Stomach (tissue), 9 donors: ENCODE results near the gene FSTL5. TPM values are rescaled to one million over a fixed set of nuclear protein-coding genes. Genes with fewer than 3 reads are reported as not detected.

Source experiments
- DNase-seq, 2 donors: peaks; one replicate each; pipeline versions ENCODE4 v3.0.0 to v3.0.0-alpha.2; 2013 to 2019
- H3K27ac ChIP-seq, 5 donors: fragments of 200-600 bp in 4 of 5; sonication (generic) in 4 of 5; one replicate each; pipeline ENCODE4 v1.5.1; 2013 to 2019; ENCODE audit warnings: mild to moderate bottlenecking in 1 of 5, moderate library complexity in 1 of 5
- H3K27me3 ChIP-seq, 3 donors: fragments of 200-600 bp; sonication (generic); one replicate each; pipeline ENCODE4 v1.5.1; 2017 to 2019; ENCODE audit warnings: mixed run types in 1 of 3
- H3K36me3 ChIP-seq, 4 donors: fragments of 200-600 bp; sonication (generic); 1 replicate in 3 of 4; 2 replicates in 1 of 4; pipeline ENCODE4 v1.5.1; 2016 to 2019
- H3K4me1 ChIP-seq, 4 donors: fragments of 200-600 bp; sonication (generic); one replicate each; pipeline ENCODE4 v1.5.1; 2016 to 2019
- H3K4me3 ChIP-seq, 4 donors: fragments of 200-600 bp; sonication (generic) in 3 of 4; one replicate each; pipeline ENCODE4 v1.5.1; 2016 to 2019; ENCODE audit warnings: mild to moderate bottlenecking in 1 of 4
- H3K9me3 ChIP-seq, 4 donors: fragments of 200-600 bp; sonication (generic); one replicate each; pipeline ENCODE4 v1.5.1; 2016 to 2019
- CTCF ChIP-seq, 7 experiments: fragments of 450-650 bp in 4 of 7; fragments of 200-600 bp in 3 of 7; sonication (generic) in 3 of 7; IDR thresholded peaks; one replicate each; pipeline ENCODE4 v1.5.1; 2016 to 2019; ENCODE audit warnings: antibody characterized with exemption in 7 of 7, control low read depth in 2 of 7, mild to moderate bottlenecking in 1 of 7
- EP300 ChIP-seq: sonication (generic); formaldehyde crosslinking; IDR thresholded peaks from one replicate; pipeline ENCODE4 v1.6.1; 2017; ENCODE audit warnings: antibody characterized with exemption
- POLR2A ChIP-seq, 4 donors: fragments of 450-650 bp; IDR thresholded peaks; one replicate each; pipeline ENCODE4 v1.6.1; 2016; ENCODE audit warnings: antibody characterized with exemption in 4 of 4, control low read depth in 2 of 4, mild to moderate bottlenecking in 1 of 4, moderate library complexity in 1 of 4
- POLR2AphosphoS5 ChIP-seq, 3 donors: sonication (generic); formaldehyde crosslinking; IDR thresholded peaks; one replicate each; pipeline ENCODE4 v1.6.1; 2016; ENCODE audit warnings: antibody characterized with exemption in 3 of 3
- WGBS, 5 donors: extraction: QIAGEN DNeasy Blood & Tissue Kit in 3 of 5; methylation state at CpG; one replicate each; pipeline versions ENCODE4 v1.1.5 to v1.1.7; 2013 to 2018; 5-methylcytosine and 5-hydroxymethylcytosine counted together
- intact Hi-C: fragments of 100-400 bp; cut with DNase I; formaldehyde crosslinking; loops from one replicate; pipeline ENCODE4 v1.15.1; 2023; ENCODE audit warnings: low total_unique reads
- polyA plus RNA-seq, 3 donors: library from polyadenylated mRNA; stranded (reverse); fragments of 200-250 nt; gene quantifications; one replicate each; pipeline ENCODE4 v1.2.3, GENCODE V29; 2013
- total RNA-seq, 5 donors: library from RNA; depleted of rRNA; stranded (reverse); fragments of >200 nt; gene quantifications; one replicate each; pipeline versions ENCODE4 v1.1.0 to v1.2.3, GENCODE V29; 2014 to 2016
- donor health status: healthy with polysubstance abuse.
- donor health status: Bipolar disorder and iron deficiency.
- donor health status: healthy.

The FSTL5 gene
- total and polyA plus RNA-seq, 8 donors, result 4.6 TPM; not detected in 7

GRCh38 chr4:161952382-161952781 lies 211.4 kb downstream of the FSTL5 start:
- Histone ChIP-seq H3K27me3 (no peaks in the 10 kb centered on the region), H3K4me3 (no peak overlapping the region), H3K36me3 (no peaks in the 10 kb centered on the region), H3K4me1 (no peaks in the 10 kb centered on the region), H3K27ac (no peak overlapping the region), H3K9me3 (no peaks in the 10 kb centered on the region)
- intact Hi-C loops, result no loop called here
- DNase-seq, result no peak
- WGBS, 5 donors, result 34 to 67% (median 58%) methylated on average over 2 of the region's 2 CpGs
- TF ChIP-seq CTCF (IDR thresholded peaks at IDR 0.05) (peak in 2 of 7 experiments; percentile 31 to 34), EP300 (no peak), POLR2AphosphoS5 (IDR thresholded peaks at IDR 0.05) (no peak), POLR2A (IDR thresholded peaks at IDR 0.05) (no peak)

DNA sequence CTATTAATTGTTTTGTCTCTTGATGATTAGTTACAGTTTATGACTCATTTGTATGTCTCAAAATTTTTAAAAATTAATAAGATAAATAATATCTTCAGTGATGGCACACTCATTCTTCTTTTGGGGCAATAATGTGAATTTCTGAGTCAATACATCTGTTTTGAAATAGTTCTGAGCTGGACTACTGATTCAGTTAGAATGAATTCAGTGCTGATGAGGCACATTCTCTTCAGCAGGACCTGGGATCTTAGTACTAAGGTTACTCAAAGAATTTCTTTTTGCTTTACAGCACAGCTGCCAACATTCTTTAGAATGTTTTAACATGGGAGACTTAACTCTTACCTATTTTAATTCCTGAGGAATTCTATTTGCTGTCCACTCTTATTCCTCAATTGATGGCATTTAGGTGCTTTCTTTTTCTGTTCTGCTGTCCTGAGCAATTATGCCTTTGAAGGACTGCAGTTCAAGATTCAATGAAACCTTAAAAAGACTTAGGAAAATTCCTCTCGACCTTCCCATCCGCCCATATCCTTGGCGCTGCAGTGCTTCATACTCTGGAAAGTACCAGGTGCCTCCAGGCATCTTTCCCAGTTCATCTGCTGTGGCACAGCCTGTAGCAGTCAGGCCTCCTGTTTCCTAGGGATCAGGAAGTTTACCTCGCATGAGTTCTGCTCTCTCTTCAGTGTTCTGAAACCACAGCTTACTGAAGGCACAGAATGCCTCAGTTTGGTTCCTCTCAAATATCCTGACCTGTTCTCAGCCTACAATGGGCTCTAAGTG lies 213.7 kb downstream of the FSTL5 start:
- Histone ChIP-seq H3K4me3 (no peak overlapping the region), H3K36me3 (no peaks in the 10 kb centered on the region), H3K27me3 (no peaks in the 10 kb centered on the region), H3K27ac (no peak overlapping the region), H3K4me1 (no peaks in the 10 kb centered on the region), H3K9me3 (no peaks in the 10 kb centered on the region)
- no peak for DNase-seq
- TF ChIP-seq CTCF (IDR thresholded peaks at IDR 0.05) (no peak), POLR2A (IDR thresholded peaks at IDR 0.05) (no peak), POLR2AphosphoS5 (IDR thresholded peaks at IDR 0.05) (no peak), EP300 (no peak)
- intact Hi-C loops, result no loop called here
- WGBS, 5 donors, result 78 to 87% (median 81%) methylated on average over 4 of the region's 4 CpGs

DNA sequence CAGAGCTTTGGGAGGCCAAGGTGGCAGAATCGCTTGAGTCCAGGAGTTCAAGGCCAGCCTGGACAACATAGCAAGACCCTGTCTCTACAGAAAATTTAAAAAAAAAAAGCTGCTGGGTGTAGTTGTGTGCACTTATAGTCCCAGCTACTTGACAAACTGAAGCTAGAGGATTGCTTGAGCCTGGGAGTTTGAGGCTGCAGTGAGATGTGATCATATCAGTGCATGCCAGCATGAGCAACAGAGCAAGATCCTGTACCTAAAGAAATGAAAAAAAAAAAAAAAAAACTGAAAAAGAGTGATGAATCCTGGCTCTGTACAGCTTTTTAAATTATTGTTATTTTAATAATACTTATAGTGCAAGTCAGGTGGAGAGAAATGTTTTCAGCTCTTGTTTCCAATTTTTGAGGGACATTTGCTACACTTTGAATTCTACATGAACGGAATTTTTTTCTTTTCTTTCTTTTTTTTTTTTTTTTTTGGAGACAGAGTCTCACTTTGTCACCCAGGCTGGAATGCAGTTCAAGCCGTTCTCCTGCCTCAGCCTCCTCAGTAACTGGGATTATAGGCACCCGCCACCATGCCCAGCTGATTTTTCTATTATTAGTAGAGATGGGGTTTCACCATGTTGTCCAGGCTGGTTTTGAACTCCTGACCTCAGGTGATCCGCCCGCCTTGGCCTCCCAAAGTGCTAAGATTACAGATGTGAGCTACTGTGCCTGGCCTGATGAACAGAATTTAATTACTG lies 215.6 kb downstream of the FSTL5 start:
- Histone ChIP-seq H3K4me1 (no peaks in the 10 kb centered on the region), H3K27ac (no peak overlapping the region), H3K4me3 (no peak overlapping the region), H3K36me3 (no peaks in the 10 kb centered on the region), H3K9me3 (no peaks in the 10 kb centered on the region), H3K27me3 (no peaks in the 10 kb centered on the region)
- intact Hi-C loops, result no loop called here
- no peak for DNase-seq
- 89 to 94% (median 93%) methylated on average over 6 of the region's 6 CpGs for WGBS, 5 donors
- TF ChIP-seq POLR2A (IDR thresholded peaks at IDR 0.05) (no peak), POLR2AphosphoS5 (IDR thresholded peaks at IDR 0.05) (no peak), EP300 (no peak), CTCF (IDR thresholded peaks at IDR 0.05) (no peak)

DNA sequence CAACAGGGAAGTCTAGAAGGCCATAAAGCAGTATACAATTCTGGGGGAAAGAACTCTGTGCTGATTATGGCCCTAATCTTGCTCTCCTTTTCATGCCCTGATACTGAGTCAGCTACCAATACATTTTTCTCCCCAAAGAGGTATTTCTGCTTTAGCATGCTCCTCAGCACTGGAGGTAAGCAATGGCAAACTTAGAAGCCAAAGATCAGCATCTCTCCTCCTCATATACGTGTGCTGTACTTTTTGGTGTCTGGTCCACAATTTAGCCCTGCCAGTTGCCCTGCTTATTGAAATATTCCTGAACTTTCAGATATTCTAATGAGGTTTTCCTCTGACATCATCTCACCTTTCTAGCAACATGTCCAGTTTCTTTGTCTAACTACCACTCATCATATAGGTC lies 226.2 kb downstream of the FSTL5 start:
- intact Hi-C loops, result no loop called here
- WGBS, 5 donors, result 78 to 90% (median 88%) methylated on average over 1 of the region's 1 CpG
- no peaks in the 10 kb centered on the region for H3K27me3 ChIP-seq
- no peaks in the 10 kb centered on the region for H3K36me3 ChIP-seq
- no peak for TF ChIP-seq POLR2AphosphoS5 (IDR thresholded peaks at IDR 0.05)
- TF ChIP-seq CTCF (IDR thresholded peaks at IDR 0.05), result no peak
- no peak overlapping the region for H3K4me3 ChIP-seq
- no peak overlapping the region for H3K27ac ChIP-seq
- no peaks in the 10 kb centered on the region for H3K4me1 ChIP-seq
- no peaks in the 10 kb centered on the region for H3K9me3 ChIP-seq
- no peak for DNase-seq
